H1 (cell line): ENCODE results near the gene TIMM22.

Source experiments
- ASH2L ChIP-seq: fragments of 200-600, 300-600 bp; sonication (generic); IDR thresholded peaks from one replicate; pipeline ENCODE4 v1.7.1; 2017; ENCODE audit warnings: low read length
- TBP ChIP-seq: IDR thresholded peaks from 2 replicates; pipeline ENCODE4 v1.6.1; 2011; ENCODE audit warnings: low read depth, low read length, improper control_type of control experiment
- TCF12 ChIP-seq: IDR thresholded peaks from 2 replicates; pipeline ENCODE4 v1.6.1; 2011; ENCODE audit warnings: low read depth, mild to moderate bottlenecking, low read length
- TF ChIP-seq, protein P1 (sequence below), 3 experiments: IDR thresholded peaks; 1 replicate in 2 of 3; 2 replicates in 1 of 3; pipeline versions ENCODE4 v1.5.1 to v1.6.1; 2011; ENCODE audit warnings: low read length in 3 of 3, mild to moderate bottlenecking in 3 of 3, inconsistent platforms in 2 of 3, low read depth in 1 of 3, moderate library complexity in 1 of 3; ENCODE audit not compliant: insufficient read depth in 1 of 3; ENCODE audit errors: control extremely low read depth in 1 of 3

DNA sequence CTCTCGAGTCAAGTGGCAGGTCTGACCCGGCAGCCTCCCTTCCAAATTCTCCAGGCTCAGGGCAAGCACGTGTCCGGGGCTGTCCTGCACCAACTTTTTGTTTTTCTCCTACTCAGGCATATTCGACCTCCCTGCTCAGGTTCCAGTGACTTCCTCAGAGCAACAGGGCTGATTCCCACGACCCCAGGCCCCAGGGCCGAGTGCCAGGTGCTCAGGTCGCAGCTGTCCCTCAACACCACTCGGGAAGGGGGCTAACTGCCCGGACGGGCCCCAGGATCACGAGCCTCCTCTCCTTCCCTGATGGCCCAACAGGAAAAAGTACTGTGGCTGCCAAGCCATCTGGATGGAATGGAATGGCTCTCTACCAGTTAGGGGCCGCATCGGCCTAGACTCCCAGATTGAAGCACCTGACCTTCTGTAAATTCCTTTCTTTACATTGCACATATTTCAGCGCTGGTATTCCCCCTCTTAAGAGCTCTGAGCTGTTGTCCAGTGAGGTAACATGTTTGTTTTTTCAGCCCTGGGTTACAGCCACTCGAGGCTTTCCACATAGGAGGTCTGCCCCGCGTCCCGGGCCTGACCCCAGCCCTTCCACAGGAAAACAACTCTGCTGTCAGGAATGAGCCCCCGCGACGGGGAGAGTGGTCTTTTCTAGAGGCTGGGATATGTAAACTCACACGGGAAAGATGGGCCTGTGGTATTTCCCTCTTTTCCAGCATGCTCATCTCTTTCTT, 42.3 kb upstream of the TIMM22 start:
- no peak for TF ChIP-seq TBP
- TF ChIP-seq, protein P1, sequence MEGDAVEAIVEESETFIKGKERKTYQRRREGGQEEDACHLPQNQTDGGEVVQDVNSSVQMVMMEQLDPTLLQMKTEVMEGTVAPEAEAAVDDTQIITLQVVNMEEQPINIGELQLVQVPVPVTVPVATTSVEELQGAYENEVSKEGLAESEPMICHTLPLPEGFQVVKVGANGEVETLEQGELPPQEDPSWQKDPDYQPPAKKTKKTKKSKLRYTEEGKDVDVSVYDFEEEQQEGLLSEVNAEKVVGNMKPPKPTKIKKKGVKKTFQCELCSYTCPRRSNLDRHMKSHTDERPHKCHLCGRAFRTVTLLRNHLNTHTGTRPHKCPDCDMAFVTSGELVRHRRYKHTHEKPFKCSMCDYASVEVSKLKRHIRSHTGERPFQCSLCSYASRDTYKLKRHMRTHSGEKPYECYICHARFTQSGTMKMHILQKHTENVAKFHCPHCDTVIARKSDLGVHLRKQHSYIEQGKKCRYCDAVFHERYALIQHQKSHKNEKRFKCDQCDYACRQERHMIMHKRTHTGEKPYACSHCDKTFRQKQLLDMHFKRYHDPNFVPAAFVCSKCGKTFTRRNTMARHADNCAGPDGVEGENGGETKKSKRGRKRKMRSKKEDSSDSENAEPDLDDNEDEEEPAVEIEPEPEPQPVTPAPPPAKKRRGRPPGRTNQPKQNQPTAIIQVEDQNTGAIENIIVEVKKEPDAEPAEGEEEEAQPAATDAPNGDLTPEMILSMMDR (IDR thresholded peaks at IDR 0.05; ENCODE audit: control extremely low read depth in 1 of 3, insufficient read depth in 1 of 3, low read depth in 1 of 3, low read length in 3 of 3): no peak
- TF ChIP-seq TCF12: no peak
- no peak for TF ChIP-seq ASH2L
